ENCODE data around the gene XPO6.

- TF ChIP-seq, protein P1, sequence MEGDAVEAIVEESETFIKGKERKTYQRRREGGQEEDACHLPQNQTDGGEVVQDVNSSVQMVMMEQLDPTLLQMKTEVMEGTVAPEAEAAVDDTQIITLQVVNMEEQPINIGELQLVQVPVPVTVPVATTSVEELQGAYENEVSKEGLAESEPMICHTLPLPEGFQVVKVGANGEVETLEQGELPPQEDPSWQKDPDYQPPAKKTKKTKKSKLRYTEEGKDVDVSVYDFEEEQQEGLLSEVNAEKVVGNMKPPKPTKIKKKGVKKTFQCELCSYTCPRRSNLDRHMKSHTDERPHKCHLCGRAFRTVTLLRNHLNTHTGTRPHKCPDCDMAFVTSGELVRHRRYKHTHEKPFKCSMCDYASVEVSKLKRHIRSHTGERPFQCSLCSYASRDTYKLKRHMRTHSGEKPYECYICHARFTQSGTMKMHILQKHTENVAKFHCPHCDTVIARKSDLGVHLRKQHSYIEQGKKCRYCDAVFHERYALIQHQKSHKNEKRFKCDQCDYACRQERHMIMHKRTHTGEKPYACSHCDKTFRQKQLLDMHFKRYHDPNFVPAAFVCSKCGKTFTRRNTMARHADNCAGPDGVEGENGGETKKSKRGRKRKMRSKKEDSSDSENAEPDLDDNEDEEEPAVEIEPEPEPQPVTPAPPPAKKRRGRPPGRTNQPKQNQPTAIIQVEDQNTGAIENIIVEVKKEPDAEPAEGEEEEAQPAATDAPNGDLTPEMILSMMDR (IDR thresholded peaks at IDR 0.05), result no peak
- no peak for TF ChIP-seq POLR2A (IDR thresholded peaks at IDR 0.05)
Observed at GRCh38 chr16:28180655-28181460, 30.9 kb downstream of the XPO6 start.
